GM12865 (cell line): Measurements from ENCODE around the gene PABPN1.

Experiments
- DNase-seq: peaks from one replicate; pipeline ENCODE4 v3.0.0; 2010; ENCODE audit warnings: low read depth
- H3K4me3 ChIP-seq: 2 replicates; pipeline ENCODE4 v1.5.1; 2011; ENCODE audit warnings: mild to moderate bottlenecking, low read depth, low read length, control low read depth
- CTCF ChIP-seq: IDR thresholded peaks from 2 replicates; pipeline ENCODE4 v1.5.1; 2011; ENCODE audit warnings: low read length, control low read depth, low read depth, inconsistent platforms; ENCODE audit not compliant: insufficient read depth; ENCODE audit errors: missing control alignments

Gene PABPN1

GRCh38 chr14:23344481-23344880 lies 23.2 kb downstream of the PABPN1 start:
- no peak for TF ChIP-seq CTCF
- DNase-seq, result no peak
- no peak overlapping the region for H3K4me3 ChIP-seq

GRCh38 chr14:23345987-23346692 lies 24.9 kb downstream of the PABPN1 start:
- DNase-seq, result no peak
- TF ChIP-seq CTCF, result peak; percentile 7
- no peak overlapping the region for H3K4me3 ChIP-seq

GRCh38 chr14:23346693-23347405 lies 25.6 kb downstream of the PABPN1 start:
- DNase-seq, result no peak
- H3K4me3 ChIP-seq, result no peak overlapping the region
- no peak for TF ChIP-seq CTCF

- no peak for TF ChIP-seq CTCF
- no peak overlapping the region for H3K4me3 ChIP-seq
- no peak for DNase-seq
Measured at GRCh38 chr14:23347406-23348296, 26.4 kb downstream of the PABPN1 start.

- no peak overlapping the region for H3K4me3 ChIP-seq
- no peak for TF ChIP-seq CTCF
- DNase-seq, result no peak
Measured at GRCh38 chr14:23348297-23348655, 27.0 kb downstream of the PABPN1 start.

GRCh38 chr14:23349156-23349845 lies 28.0 kb downstream of the PABPN1 start:
- no peak for DNase-seq
- no peak for TF ChIP-seq CTCF
- no peak overlapping the region for H3K4me3 ChIP-seq
